H1 (cell line): ENCODE data around the gene SEMA3G. TPM values are rescaled to one million over a fixed set of nuclear protein-coding genes. Genes with fewer than 3 reads are reported as not detected.

ENCODE experiments used
- CTCF ChIA-PET: fragments of 300-600 bp; sonication (Branson Sonifier 250); formaldehyde crosslinking; loops from one replicate; lab custom pipeline; 2021; ENCODE audit not compliant: partially characterized antibody; lab: Charles Lee
- POLR2A ChIA-PET: fragments of 300-600 bp; sonication (Branson Sonifier 250); formaldehyde crosslinking; loops from one replicate; lab custom pipeline; 2021; ENCODE audit warnings: inconsistent platforms; ENCODE audit not compliant: partially characterized antibody; lab: Charles Lee
- DNase-seq, 2 experiments: peaks; one replicate each; pipeline versions ENCODE4 v3.0.0 to v3.0.0-alpha.2; 2010 to 2022; ENCODE audit warnings: low spot score in 2 of 2, low read depth in 1 of 2, mixed read lengths in 1 of 2
- FAIRE-seq: peaks from 2 replicates; lab custom pipeline; 2011; peaks lifted over from hg19 to GRCh38; lab: Jason Lieb, UNC
- H2AFZ ChIP-seq: 2 replicates; pipeline ENCODE4 v1.8.1; 2012; ENCODE audit warnings: low read length, inconsistent platforms
- H2AK5ac ChIP-seq: 2 replicates; pipeline ENCODE4 v1.6.1; 2013; ENCODE audit warnings: low read depth, low read length
- H2BK120ac ChIP-seq: replicated peaks from 2 replicates; pipeline ENCODE3; 2013; ENCODE audit warnings: low read depth, low read length, inconsistent platforms
- H2BK12ac ChIP-seq: 2 replicates; pipeline ENCODE4 v1.6.1; 2013; ENCODE audit warnings: low read depth, low read length
- H2BK15ac ChIP-seq: 2 replicates; pipeline ENCODE4 v1.6.1; 2013; ENCODE audit warnings: low read length
- H2BK20ac ChIP-seq: 2 replicates; pipeline ENCODE4 v1.6.1; 2013; ENCODE audit warnings: low read length
- H2BK5ac ChIP-seq: 2 replicates; pipeline ENCODE4 v1.6.1; 2013; ENCODE audit warnings: low read depth, low read length
- H3K14ac ChIP-seq: 2 replicates; pipeline ENCODE4 v1.6.1; 2013; ENCODE audit warnings: inconsistent platforms; ENCODE audit not compliant: insufficient read length
- H3K18ac ChIP-seq: 2 replicates; pipeline ENCODE4 v1.6.1; 2013; ENCODE audit warnings: low read length; ENCODE audit errors: extremely low read depth
- H3K23ac ChIP-seq: 2 replicates; pipeline ENCODE4 v1.6.1; 2013; ENCODE audit warnings: inconsistent platforms; ENCODE audit not compliant: insufficient read length
- H3K23me2 ChIP-seq: 2 replicates; pipeline ENCODE4 v1.6.1; 2013; ENCODE audit warnings: low read depth, low read length
- H3K27ac ChIP-seq: 2 replicates; pipeline ENCODE4 v1.6.1; 2011; ENCODE audit warnings: low read depth, low read length, inconsistent platforms
- H3K27me3 ChIP-seq, 4 experiments: replicated peaks in 1 of 4; 1 replicate in 1 of 4; 2 replicates in 3 of 4; pipeline versions ENCODE4 v1.6.1 to v1.8.1; 2011 to 2013; ENCODE audit warnings: low read length in 3 of 4, mild to moderate bottlenecking in 3 of 4, inconsistent platforms in 2 of 4, mixed read lengths in 2 of 4, moderate library complexity in 1 of 4; ENCODE audit not compliant: control insufficient read depth in 3 of 4, insufficient read depth in 3 of 4; ENCODE audit errors: extremely low read depth in 1 of 4
- H3K36me3 ChIP-seq, 4 experiments: 2 replicates each; pipeline versions ENCODE4 v1.6.1 to v1.8.1; 2011 to 2013; ENCODE audit warnings: mild to moderate bottlenecking in 4 of 4, low read length in 3 of 4, moderate library complexity in 2 of 4, control low read depth in 1 of 4, inconsistent platforms in 1 of 4; ENCODE audit not compliant: insufficient read depth in 4 of 4, control insufficient read depth in 2 of 4
- H3K4ac ChIP-seq: replicated peaks from 2 replicates; pipeline ENCODE3; 2013; ENCODE audit warnings: low read length, low read depth, mixed read lengths, inconsistent platforms; ENCODE audit not compliant: insufficient read length
- H3K4me1 ChIP-seq, 4 experiments: replicated peaks in 1 of 4; 1 replicate in 1 of 4; 2 replicates in 3 of 4; pipeline versions ENCODE4 v1.6.1 to v1.8.1; 2011 to 2013; ENCODE audit warnings: low read length in 3 of 4, inconsistent platforms in 2 of 4, mixed read lengths in 1 of 4; ENCODE audit not compliant: insufficient read depth in 4 of 4, control insufficient read depth in 3 of 4
- H3K4me2 ChIP-seq, 2 experiments: 2 replicates each; pipeline versions ENCODE4 v1.6.1 to v1.8.1; 2011 to 2013; ENCODE audit warnings: low read depth in 2 of 2, low read length in 2 of 2, control low read depth in 1 of 2, inconsistent platforms in 1 of 2, mild to moderate bottlenecking in 1 of 2; ENCODE audit not compliant: insufficient read depth in 1 of 2
- H3K4me3 ChIP-seq, 4 experiments: fragments of 200-600, 300-600 bp in 1 of 4; sonication (generic), shearing (Covaris generic), sonication (Bioruptor Twin) in 1 of 4; 2 replicates each; pipeline versions ENCODE4 v1.5.1 to v1.8.1; 2011 to 2016; ENCODE audit warnings: low read length in 4 of 4, low read depth in 3 of 4, control low read depth in 2 of 4, inconsistent platforms in 2 of 4, mild to moderate bottlenecking in 2 of 4, mixed read lengths in 1 of 4, moderate library complexity in 1 of 4; ENCODE audit not compliant: insufficient read depth in 2 of 4; ENCODE audit errors: extremely low read depth in 1 of 4
- H3K56ac ChIP-seq: replicated peaks from 2 replicates; pipeline ENCODE3; 2013; ENCODE audit warnings: low read depth, mild to moderate bottlenecking, mixed read lengths, low read length, inconsistent platforms; ENCODE audit not compliant: insufficient read length
- H3K79me1 ChIP-seq: 2 replicates; pipeline ENCODE4 v1.6.1; 2013; ENCODE audit warnings: low read depth, low read length, control low read depth
- H3K79me2 ChIP-seq, 2 experiments: 2 replicates each; pipeline versions ENCODE4 v1.6.1 to v1.8.1; 2012 to 2013; ENCODE audit warnings: low read length in 2 of 2, mild to moderate bottlenecking in 2 of 2, inconsistent platforms in 1 of 2; ENCODE audit not compliant: insufficient read depth in 2 of 2, control insufficient read depth in 1 of 2
- H3K9ac ChIP-seq, 4 experiments: replicated peaks in 1 of 4; 1 replicate in 1 of 4; 2 replicates in 3 of 4; pipeline versions ENCODE4 v1.6.1 to v1.8.1; 2011 to 2013; ENCODE audit warnings: low read depth in 3 of 4, low read length in 3 of 4, control low read depth in 2 of 4, mild to moderate bottlenecking in 2 of 4, moderate library complexity in 2 of 4, inconsistent platforms in 1 of 4; ENCODE audit errors: extremely low read depth in 1 of 4
- H3K9me3 ChIP-seq, 2 experiments: 2 replicates each; pipeline versions ENCODE4 v1.6.1 to v1.8.1; 2012 to 2013; ENCODE audit warnings: mild to moderate bottlenecking in 2 of 2, moderate library complexity in 2 of 2, control low read depth in 1 of 2, inconsistent platforms in 1 of 2, low read depth in 1 of 2, low read length in 1 of 2, mixed read lengths in 1 of 2; ENCODE audit not compliant: insufficient read depth in 2 of 2
- H4K20me1 ChIP-seq, 2 experiments: replicated peaks in 1 of 2; 2 replicates each; pipeline versions ENCODE3 to v1.8.1; 2011 to 2013; ENCODE audit warnings: inconsistent platforms in 2 of 2, low read length in 2 of 2, mild to moderate bottlenecking in 1 of 2; ENCODE audit not compliant: insufficient read depth in 2 of 2, control insufficient read depth in 1 of 2
- H4K5ac ChIP-seq: 2 replicates; pipeline ENCODE4 v1.6.1; 2013; ENCODE audit warnings: low read length, low read depth, mixed read lengths, inconsistent platforms; ENCODE audit not compliant: insufficient read length
- H4K8ac ChIP-seq: 2 replicates; pipeline ENCODE4 v1.8.0; 2013; ENCODE audit warnings: mild to moderate bottlenecking, moderate library complexity, low read length, inconsistent platforms; ENCODE audit not compliant: insufficient read depth; ENCODE audit errors: extremely low read depth
- H4K91ac ChIP-seq: replicated peaks from 2 replicates; pipeline ENCODE3; 2013; ENCODE audit warnings: low read length, mixed read lengths, inconsistent platforms; ENCODE audit not compliant: insufficient read length
- BACH1 ChIP-seq: IDR thresholded peaks from 2 replicates; pipeline ENCODE4 v1.6.1; 2012; ENCODE audit warnings: low read length, improper control_type of control experiment
- CBX8 ChIP-seq: fragments of 300-800, 300-1000 bp; sonication (generic); IDR thresholded peaks from 2 replicates; pipeline ENCODE4 v1.7.1; 2016; ENCODE audit warnings: low read depth, low read length, borderline replicate concordance
- CREB1 ChIP-seq: IDR thresholded peaks from 2 replicates; pipeline ENCODE4 v1.6.1; 2012; ENCODE audit warnings: inconsistent platforms
- EGR1 ChIP-seq: IDR thresholded peaks from 2 replicates; pipeline ENCODE4 v1.6.1; 2011; ENCODE audit warnings: low read depth, low read length, borderline replicate concordance
- GABPA ChIP-seq: IDR thresholded peaks from 2 replicates; pipeline ENCODE4 v1.6.1; 2011; ENCODE audit warnings: mild to moderate bottlenecking, low read length, moderate library complexity, borderline replicate concordance; ENCODE audit not compliant: insufficient read depth
- MAX ChIP-seq: IDR thresholded peaks from 2 replicates; pipeline ENCODE4 v1.6.1; 2012; ENCODE audit warnings: inconsistent platforms
- POLR2AphosphoS5 ChIP-seq: IDR thresholded peaks from 2 replicates; pipeline ENCODE4 v1.6.1; 2011; ENCODE audit warnings: low read depth, low read length
- POU5F1 ChIP-seq: IDR thresholded peaks from 2 replicates; pipeline ENCODE4 v1.6.1; 2011; ENCODE audit warnings: low read depth, mild to moderate bottlenecking, low read length, moderate library complexity
- RNF2 ChIP-seq: fragments of 200-900, 300-1000 bp; sonication (generic); IDR thresholded peaks from 2 replicates; pipeline ENCODE4 v1.7.1; 2016; ENCODE audit warnings: borderline replicate concordance, low read depth, mild to moderate bottlenecking, antibody characterized with exemption, low read length; ENCODE audit not compliant: poor library complexity, severe bottlenecking; ENCODE audit errors: missing control alignments
- RXRA ChIP-seq: IDR thresholded peaks from 2 replicates; pipeline ENCODE4 v1.6.1; 2011; ENCODE audit warnings: low read depth, mild to moderate bottlenecking, low read length, moderate library complexity; ENCODE audit not compliant: insufficient read depth
- SP1 ChIP-seq: IDR thresholded peaks from 2 replicates; pipeline ENCODE4 v1.6.1; 2011; ENCODE audit warnings: low read depth, low read length
- WGBS, 2 experiments: shearing (Covaris generic) in 1 of 2; methylation state at CpG; one replicate each; pipeline versions ENCODE4 v1.1.6 to v1.1.7; 2013 to 2015; ENCODE audit warnings: low lambda C conversion rate in 2 of 2, mixed read lengths in 2 of 2, inconsistent platforms in 1 of 2, low coverage in 1 of 2, missing lambda C conversion rate in 1 of 2; ENCODE audit not compliant: insufficient replicate concordance in 2 of 2, insufficient coverage in 1 of 2, insufficient read length in 1 of 2; ENCODE audit errors: extremely low coverage in 1 of 2, missing lambda C conversion rate in 1 of 2; 5-methylcytosine and 5-hydroxymethylcytosine counted together
- polyA plus RNA-seq, 7 experiments: library from polyadenylated mRNA; depleted of rRNA in 3 of 7; stranded (reverse) in 5 of 7; unstranded in 2 of 7; fragments of >200 nt in 5 of 7; fragments of 200-250 nt in 2 of 7; gene quantifications; 1 replicate in 5 of 7; 2 replicates in 1 of 7; 4 replicates in 1 of 7; pipeline versions ENCODE4 v1.2.1 to v1.2.3, GENCODE V29; 2011 to 2013; ENCODE audit warnings: missing spikeins in 2 of 7, mixed read lengths in 2 of 7
- total RNA-seq: library from RNA; stranded (reverse); fragmentation: NEBNext Ultra II Directional; extraction: Animal tissue kit (Norgen Biotek cat#: 25700); gene quantifications from 2 replicates; pipeline ENCODE4 v1.2.1, GENCODE V29; 2021

SEMA3G gene
- total and polyA plus RNA-seq, 2 of the 8 experiments (the other 6 are each of a cell fraction or from before 2014, with no cell fraction given), result 0.95 to 1.5 TPM

- WGBS, 2 experiments, result 86% methylated on average over 1 of the region's 1 CpG; no CpG with 5 or more reads in 1 of the 2 experiments
- no peaks in the 10 kb centered on the region for H3K23me2 ChIP-seq
These were observed 43.4 kb downstream of the SEMA3G start for GRCh38 chr3:52401551-52401950.

More at GRCh38 chr3:52401551-52401950, 43.4 kb downstream of the SEMA3G start:
- H2BK20ac ChIP-seq, result no peak overlapping the region
- H3K79me1 ChIP-seq, result no peaks in the 10 kb centered on the region
- ChIA-PET CTCF (interaction anchor here (1.1 to 11.1 kb wide), 4 partner anchors 11 to 170 kb away, joined by 4 to 150 read pairs (median 9); no protein-coding TSS in a partner anchor), POLR2A (interaction anchor here (1.1 to 2.2 kb wide), 3 partner anchors 11 to 17 kb away, joined by 3 to 4 read pairs (median 4); no protein-coding TSS in a partner anchor)
- no peak overlapping the region for H2AFZ ChIP-seq
- H3K56ac ChIP-seq, result no peak overlapping the region
- no peak overlapping the region for H3K14ac ChIP-seq
- peaks cover 28 to 47% (median 40%) of the 10 kb centered on the region in 4 experiments for H3K36me3 ChIP-seq
- no peak overlapping the region for H4K5ac ChIP-seq
- H2BK5ac ChIP-seq, result no peak overlapping the region
- H3K9ac ChIP-seq, result no peak overlapping the region
- peaks cover 3 to 14% of the 10 kb centered on the region in 2 experiments for H4K20me1 ChIP-seq
- no peak overlapping the region for H4K8ac ChIP-seq
- H3K79me2 ChIP-seq, result no peaks in the 10 kb centered on the region
- no peak overlapping the region for H4K91ac ChIP-seq
- no peak overlapping the region for H2BK120ac ChIP-seq
- H3K4me3 ChIP-seq, result no peak overlapping the region
- TF ChIP-seq GABPA (no peak), CBX8 (no peak), POU5F1 (no peak), RXRA (no peak), SP1 (no peak), MAX (no peak), POLR2AphosphoS5 (no peak), CREB1 (no peak), BACH1 (no peak), EGR1 (no peak), RNF2 (no peak)
- H3K27me3 ChIP-seq, result no peaks in the 10 kb centered on the region
- H3K4me1 ChIP-seq, result no peaks in the 10 kb centered on the region
- no peak overlapping the region for H3K4me2 ChIP-seq
- H3K9me3 ChIP-seq, result no peaks in the 10 kb centered on the region
- H2BK15ac ChIP-seq, result no peak overlapping the region
- H3K18ac ChIP-seq, result no peak overlapping the region
- no peak overlapping the region for H2AK5ac ChIP-seq
- no peak overlapping the region for H3K4ac ChIP-seq
- no peak overlapping the region for H2BK12ac ChIP-seq
- FAIRE-seq (no peak), DNase-seq (no peak)
- no peak overlapping the region for H3K27ac ChIP-seq
- no peak overlapping the region for H3K23ac ChIP-seq
